ENCODE measurements around the gene GGA2.
"Not testable (repeated sequence)": the region's sequence is repeated elsewhere in the genome, so short reads cannot be mapped to it uniquely, and the experiment has no call there.

Gene GGA2

DNA sequence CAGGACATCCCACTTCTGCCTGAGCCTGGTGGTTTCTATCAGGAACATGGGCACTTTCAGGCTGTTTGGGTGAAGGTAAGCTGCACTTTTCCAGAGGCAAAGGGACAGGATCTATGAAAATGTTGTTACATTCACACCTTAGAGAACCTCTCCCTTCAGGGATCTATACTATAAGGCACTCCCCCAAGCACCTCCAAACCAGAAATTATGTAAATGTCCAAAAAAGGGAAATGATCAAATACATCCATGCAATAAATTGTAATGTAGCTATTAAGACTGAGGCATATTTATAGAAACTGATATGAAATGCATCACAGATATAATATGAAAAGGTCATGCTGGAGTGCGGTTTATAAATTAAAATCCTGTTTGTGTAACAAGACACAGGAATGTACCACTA is 34.0 kb downstream of the GGA2 start:
- DNase-seq (ENCODE audit: low read depth), result no peak

DNA sequence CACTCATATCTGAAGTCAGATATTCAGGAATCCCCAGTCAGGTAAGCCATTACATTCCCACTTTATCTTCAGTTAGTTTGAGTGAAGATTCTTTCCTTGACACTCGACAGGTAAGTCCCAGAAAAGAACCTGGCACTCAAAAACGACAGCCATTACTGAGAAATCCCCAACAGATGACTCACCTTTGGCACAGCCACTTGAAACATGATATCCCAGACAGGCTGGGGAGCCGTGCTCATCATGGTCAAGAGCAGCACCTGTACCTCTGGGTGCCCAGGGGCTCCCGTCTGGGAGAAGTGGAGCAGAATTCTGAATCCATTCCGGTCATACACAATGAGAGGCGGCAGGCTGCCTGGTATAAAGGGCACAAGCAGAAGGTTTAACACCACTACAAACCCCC is 40.5 kb downstream of the GGA2 start:
- DNase-seq (ENCODE audit: low read depth), result no peak

DNA sequence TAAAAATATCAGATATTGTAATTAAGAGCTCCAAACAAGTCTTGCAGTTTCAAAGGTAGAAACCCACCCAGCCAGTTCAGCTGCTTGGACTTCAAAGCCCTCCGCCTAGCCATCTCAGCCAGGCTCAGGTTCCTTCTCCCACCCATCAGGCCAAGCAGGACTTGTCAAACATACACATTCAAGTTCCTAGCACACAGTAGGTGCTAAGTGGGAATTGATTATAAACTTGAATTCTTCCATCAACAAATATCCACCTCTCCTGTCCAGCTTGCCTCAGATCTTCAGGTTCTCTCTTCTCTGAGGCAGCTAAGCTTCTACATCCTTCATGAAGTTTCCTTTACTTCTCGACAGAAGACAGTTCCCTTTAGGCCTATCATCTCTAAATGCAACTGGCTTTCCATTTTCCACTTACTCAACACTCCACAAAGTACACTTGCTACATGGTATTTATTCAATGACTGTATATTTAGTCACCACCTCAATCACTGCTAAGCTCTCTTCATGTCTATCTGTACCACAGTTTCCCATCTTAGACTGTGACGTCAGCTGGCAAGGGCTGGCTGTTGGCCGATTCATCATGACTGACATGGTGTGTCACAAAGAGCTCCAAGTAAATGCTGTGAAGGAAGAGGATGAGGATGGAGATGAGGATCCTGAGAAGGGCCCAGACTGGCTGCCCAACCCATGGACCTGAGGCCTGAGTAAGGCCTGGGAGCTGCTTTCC is 44.0 kb downstream of the GGA2 start:
- no peak for DNase-seq (ENCODE audit: low read depth)

DNA sequence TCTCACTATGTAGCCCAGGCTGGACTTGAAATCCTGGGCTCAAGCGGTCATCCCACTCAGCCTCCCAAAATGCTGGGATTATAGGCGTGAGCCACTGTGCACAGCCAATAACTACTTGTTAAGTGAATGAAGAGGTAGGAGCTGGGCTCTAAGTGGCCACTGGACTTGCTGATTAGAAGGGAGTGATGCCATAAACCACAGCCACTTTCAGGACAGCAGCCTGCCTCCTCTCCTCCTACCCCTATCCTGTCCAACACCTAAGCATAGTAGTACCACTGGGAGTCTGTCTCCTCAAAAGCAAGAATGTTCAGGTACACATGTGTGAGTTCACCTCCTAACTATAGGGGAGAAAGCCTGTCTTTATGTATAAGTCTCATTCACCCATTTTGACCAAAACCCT is 45.1 kb downstream of the GGA2 start:
- no peak for DNase-seq (ENCODE audit: low read depth)

DNA sequence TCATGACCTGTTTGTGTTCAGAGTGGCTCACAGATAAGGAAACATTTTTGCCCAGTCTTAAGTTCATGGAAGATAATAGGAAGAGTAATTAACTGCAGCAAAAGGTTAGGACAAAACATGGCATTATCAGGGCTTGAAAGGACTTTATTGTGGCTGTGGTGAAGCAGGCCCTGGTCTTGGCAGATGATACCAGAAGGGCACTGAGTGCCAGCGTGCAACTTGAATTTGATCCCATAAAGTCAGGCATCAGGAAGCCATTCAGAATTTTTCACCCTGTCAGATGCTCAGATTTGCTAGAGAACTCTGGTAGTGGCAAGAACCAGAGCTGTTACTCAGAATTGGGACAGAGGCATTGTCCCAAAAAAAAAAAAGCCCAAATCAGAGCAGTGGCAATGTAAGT is 46.1 kb downstream of the GGA2 start:
- no peak for DNase-seq (ENCODE audit: low read depth)

DNA sequence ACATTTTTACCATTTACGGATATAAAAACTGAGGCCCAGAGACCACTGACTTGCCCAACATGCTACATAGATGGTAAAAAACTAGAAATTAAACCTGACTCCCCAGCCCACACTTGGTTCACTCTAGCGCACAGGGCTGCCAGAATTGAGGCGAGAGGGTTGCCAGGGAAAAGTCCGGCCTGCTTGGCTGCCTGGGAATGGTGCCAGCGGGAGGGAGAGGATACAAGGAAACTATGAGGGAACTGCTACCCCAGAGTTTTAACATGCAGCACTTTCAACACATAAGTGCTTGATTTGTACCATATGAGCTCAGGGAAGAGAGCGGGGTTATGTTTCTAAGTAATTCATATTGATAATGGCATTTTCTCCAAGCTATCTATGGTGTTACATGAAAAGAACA is 47.3 kb downstream of the GGA2 start:
- DNase-seq (ENCODE audit: low read depth), result not testable (repeated sequence)

DNA sequence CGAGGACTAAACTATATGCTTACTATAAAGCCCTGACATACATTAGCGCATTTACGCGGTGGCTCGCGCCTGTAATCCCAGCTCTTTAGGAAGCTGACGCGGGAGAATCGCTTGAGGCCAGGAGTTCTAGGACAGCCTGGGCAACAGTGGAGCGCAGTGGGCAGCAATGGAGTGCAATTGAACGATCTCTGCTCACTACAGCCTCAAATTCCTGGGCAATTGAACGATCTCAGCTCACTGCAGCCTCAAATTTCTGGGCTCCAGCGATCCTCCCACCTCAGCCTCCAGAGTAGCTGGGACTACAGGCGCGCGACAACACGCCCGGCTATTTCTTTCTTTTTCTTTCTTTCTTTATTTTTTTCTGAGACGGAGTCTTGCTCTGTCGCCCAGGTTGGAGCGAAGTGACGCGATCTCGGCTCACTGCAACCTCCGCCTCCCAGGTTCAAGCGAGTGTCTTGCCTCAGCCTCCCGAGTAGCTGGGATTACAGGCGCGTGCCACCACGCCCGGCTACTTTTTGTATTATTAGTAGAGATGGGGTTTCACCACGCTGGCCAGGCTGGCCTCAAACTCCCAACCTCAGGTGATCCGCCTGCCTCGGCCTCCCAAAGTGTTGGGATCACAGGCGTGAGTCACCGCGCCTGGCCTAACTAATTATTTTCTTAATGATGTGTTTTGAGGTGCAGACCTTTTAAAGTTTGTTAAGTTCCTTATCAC is 56.8 kb downstream of the GGA2 start:
- DNase-seq (ENCODE audit: low read depth), result no peak

DNA sequence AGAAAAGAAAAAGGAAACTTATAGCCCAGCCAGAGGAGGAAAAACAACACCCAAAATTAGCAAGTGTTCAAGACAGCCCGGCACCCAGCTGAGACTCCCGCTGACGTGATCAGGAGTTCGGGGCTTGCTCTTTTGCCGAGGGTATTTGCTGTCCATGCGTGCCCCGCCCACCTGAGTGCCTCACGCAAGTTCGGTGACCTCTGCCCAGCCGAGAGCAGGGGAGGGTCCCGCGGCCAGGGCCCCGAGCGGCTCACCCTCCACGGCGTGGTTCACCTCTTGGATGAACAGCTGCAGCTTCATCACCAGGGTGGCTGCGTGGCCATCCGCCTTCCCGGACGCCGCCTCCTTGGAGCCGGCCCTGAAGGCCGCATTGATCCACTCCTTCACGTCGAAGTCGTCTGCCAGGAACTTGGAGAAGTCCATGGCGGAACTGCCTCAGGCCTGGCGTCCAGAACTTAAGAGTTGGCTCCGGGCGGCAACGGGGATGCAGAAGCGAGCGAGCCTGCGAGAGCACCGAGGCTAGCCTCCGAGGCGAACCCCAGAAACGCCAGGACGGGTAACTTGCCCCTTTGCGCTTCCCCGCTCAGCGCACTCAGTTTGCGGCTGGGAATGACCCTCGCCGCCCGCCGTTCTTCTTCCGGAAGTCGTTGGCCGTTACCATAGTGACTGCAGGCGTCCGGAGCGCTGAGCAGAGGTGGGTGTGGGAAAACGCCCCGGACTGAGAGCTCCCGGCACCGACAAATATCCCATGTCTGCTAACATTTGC is 57.5 kb downstream of the GGA2 start, which contains the start of gene COG7:
Gene COG7, minus strand, starts transcription at position 618 of the 766 bp plus-strand sequence. Its CDS starts 195 bp downstream, at position 423.
- peak; percentile 66 for DNase-seq (ENCODE audit: low read depth)

DNA sequence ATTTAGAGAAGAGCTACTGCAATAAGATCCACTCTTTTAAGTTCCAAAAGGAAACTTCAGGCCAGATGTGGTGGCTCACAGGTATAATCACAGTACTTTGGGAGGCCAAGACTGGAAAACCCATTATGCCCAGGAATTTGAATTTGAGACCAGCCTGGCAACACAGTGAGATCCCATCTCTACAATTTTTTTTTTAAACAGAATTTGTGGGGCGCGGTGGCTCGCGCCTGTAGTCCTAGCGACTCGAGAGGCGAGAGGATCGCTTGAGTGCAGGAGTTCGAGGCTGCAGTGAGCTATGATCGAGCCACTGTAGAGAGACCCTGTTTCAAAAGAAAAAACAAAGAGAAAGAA is 58.1 kb downstream of the GGA2 start:
- DNase-seq (ENCODE audit: low read depth), result no peak

DNA sequence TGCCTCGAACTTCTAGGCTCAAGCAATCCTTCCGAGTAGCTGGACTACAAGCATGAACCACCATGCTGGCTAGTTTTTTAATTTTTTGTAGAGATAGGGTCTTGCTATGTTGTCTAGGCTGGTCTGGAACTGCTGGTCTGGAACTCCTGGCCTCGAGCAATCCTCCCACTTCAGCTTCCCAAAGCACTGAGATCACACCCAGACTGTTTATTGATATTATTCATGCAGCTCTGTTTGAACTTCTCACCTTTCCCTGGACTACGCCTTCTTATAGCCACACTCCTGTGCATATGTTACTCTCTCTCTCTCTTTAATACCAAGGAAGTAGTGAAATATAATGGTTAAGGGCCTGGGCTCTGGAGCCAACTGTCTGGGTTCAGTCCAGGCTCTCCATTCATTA is 61.9 kb downstream of the GGA2 start:
- no peak for DNase-seq (ENCODE audit: low read depth)

DNA sequence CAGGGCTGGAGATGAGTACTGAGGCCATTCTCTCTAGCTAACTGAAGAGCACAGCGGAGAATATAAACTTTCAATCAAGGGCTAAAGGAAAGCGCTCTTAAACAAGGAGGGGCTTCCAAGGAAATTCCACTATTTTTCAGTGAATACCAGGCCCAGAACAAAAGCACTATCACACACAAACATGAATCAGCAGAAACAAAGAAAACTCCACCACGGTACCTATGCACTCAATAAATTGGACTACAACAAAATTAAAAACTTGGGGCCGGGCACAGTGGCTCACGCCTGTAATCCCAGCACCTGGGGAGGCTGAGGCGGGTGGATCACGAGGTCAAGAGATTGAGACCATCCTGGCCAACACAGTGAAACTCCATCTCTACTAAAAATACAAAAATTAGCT is 72.8 kb downstream of the GGA2 start:
- DNase-seq (ENCODE audit: low read depth), result not testable (repeated sequence)

DNA sequence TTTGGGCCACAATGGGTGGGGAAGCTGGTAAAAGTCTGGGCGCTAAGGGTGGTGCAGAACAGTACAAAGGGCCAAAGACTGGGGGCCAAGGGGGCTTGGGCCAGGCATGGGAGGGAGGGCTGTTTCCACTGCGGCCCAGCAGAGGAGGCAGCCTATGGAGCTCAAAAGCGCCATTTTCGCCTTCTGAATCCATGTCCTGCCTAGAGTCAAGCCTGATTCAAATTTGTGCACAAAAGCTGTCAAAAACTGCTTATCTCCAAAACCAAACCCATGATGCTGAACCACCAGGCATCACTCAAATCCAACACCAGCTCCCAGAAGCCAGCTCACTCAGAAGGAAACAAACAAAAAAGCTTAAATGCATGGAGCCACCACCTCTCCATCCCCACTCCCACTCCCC is 73.3 kb downstream of the GGA2 start:
- no peak for DNase-seq (ENCODE audit: low read depth)

DNA sequence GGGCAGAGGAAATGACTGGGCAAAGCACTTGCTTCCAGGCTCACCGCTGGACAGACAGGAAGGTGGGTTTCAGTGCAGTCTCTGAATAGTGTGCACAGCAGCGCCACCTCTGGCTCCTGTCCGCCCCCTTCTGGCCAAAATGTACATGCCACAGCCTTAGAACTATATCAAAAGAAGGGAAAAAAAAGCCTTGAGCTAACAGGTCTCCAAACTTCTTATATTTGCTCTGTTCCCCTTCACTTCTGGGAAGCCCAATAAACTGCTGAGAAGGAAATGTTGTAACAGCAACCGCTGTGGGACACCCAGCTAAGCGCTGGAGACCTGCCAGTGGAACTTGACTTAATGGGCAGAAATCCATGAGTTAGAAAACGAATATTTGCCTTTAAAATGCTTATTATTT is 74.8 kb downstream of the GGA2 start:
- peak; percentile 30 for DNase-seq (ENCODE audit: low read depth)

DNA sequence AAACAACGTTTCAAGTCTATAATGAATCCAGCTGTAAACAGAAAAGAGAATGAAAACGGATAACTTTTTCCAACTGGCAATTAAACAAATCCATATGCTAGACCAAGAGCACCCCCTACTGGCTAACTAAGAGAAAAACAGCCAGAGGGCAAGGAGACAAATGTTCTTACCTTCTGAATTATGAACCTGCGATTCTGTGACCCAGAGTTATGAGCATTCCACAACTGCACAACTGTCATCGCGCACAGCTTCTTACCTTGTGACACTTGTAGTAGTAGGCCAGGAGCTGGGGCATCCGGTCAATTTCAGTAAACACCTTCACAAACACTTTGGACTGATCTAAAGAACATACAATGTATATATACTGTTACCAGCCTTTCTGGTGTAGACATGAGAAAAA is 75.9 kb downstream of the GGA2 start:
- DNase-seq (ENCODE audit: low read depth), result no peak

DNA sequence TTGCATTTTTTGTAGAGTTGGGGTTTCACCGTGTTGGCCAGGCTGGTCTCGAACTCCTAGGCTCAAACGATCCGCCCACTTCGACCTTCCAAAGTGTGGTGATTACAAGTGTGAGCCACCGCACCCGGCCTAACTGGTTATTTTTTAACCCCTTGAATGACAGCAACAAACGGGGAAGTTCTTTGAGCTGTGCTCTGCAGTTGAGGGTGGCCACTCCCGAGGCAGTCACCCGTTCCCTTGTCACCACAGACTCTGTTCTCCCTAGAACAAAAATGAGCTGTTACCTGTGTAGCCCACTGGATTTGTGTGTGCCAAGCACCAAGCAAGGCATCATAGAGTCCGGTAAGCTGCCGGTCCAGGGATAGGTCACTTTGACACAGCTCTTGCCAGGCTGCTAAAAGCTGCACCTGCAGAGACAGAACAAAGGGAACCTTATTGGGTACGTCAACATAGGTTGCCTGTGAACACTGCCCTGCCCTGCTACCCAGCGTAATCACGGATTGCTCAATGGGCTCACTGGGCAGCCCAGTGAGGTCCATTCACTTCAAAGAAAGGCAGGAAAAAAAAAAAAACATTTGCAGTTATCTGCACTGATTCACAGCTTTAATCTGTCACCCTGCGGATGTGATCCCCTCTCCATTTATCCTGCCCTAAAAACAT is 76.9 kb downstream of the GGA2 start:
- no peak for DNase-seq (ENCODE audit: low read depth)

DNA sequence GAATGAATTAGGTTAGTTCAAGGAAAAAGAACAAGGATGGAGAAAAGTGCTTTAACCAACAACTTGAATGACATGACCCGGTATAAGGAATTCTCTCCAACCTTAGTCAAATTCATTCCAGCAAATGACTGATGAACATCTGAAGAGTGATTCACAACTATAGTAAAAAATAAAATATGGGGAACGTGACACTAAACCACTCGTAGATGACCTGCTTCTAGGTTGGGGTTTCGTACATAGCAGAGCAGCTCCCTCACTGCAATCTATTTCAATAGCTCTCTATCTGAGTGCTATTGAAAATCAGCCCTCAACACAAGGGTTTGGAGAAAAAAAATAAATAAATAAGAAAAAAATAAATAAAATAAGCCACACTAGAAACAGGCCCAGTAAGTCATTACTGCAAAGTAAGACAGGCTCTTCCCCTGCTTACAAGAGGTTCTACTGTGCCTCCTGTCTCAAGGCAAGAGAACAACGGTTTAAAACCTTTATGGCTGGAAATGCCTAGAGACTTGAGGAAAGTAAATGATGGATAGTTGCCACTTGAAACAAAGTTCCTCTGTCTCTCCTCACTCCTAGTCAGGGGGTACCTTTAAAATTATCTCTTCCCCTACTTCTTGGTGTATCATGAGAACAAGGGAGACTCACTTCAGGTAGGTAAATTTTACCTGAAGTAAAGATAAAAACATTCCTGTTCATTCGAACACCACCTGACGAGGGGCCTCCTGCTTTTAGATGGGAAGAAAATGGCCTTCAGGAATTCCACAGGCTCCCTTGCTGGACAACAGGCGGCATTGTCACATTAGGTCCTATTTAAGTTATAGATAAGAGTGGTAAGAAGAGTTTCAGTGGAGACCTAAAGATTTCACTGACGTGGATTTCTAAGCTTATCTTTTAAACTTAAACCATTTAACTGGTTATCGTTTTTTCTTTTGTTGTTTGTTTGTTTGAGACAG is 77.8 kb downstream of the GGA2 start:
- no peak for DNase-seq (ENCODE audit: low read depth)

DNA sequence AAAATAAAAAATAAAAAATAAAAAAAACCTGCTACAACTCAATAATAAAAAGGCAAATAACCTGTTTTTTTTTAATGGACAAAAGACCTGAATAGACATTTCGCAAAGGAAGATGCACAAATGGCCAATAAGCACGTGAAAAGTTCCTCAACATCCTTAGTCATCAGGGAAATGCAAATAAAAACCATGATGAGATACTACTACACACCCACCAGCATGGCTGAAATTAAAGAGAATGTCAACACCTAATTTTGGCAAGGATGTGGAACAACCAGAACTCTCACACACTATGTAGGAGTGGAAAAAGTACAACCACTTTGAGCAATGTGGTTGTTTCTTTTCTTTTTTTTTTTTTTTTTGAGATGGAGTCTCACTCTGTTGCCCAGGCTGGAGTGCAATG is 81.9 kb downstream of the GGA2 start:
- DNase-seq (ENCODE audit: low read depth), result no peak

DNA sequence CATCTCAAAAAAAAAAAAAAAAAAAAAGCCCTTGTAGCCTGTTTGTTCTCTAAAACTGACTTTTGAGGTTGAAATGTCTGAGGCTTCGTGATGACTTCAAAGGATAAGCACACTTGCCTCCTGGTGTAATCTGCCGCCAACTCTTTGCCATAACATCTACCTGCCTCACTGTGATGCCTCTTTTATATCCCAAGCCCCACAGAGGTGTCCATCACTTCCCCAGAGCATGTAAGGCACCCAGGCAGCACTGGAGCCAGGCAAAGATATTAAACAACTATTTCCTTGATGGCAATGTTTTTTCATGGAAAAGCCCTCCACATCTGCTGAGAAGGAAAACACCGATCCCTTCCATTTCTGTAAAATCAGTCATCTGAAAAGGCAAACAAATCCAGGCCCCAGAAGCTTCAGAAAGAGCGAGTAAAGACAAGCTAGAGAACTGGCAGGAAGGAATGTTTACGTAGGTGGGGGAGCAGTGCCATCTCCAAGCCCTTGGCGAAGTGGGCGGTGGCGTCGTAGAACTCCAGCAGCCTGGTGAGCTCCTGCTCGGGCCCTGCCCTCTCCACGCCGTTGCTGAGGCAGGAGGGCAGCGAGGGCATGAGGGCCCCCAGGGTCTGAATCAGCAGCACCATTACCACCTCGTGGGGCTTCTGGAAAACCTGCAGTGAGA is 85.9 kb downstream of the GGA2 start:
- no peak for DNase-seq (ENCODE audit: low read depth)

DNA sequence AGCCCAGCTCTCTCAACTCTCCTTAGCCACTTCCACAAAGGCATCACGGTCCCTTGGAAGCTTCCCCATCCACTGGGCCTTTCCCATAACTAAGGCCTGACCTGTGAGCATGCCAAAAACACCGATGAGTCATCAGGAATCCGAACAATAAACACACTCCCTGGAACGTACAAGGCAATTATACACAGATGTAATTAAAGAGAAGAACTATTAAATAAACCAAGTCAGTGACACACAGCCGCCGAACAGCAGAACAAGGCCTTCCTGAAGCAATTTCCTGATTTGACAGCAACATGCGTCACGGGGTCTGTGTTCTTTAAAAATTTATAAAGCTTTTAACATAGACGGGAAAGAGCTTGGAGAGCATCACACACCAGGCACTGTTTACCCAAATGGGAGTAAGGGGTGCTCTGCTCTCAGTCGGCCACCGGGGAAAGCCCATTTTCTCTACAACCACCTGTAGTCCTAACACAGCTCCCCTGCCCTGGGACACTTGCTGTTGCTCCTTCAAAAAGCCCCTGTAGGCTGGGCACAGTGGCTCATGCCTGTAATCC is 86.7 kb downstream of the GGA2 start:
- DNase-seq (ENCODE audit: low read depth), result no peak

DNA sequence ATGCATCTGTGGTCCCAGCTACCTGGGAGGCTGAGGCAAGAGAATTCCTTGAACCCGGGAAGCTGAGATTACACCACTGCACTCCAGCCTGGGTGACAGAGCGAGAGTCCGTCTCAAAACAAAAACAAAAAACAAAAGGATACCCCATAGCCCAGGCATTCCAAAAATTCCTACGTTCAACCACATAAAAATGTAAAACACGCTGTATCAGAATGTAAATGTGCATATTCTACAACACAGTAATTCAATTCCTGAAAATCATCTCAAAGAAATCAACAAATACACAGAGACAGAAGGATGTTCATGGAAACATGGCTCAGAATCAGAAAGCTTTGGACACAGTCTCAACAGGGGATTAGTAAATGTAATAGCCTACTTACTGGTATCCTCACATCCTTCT is 90.3 kb downstream of the GGA2 start:
- no peak for DNase-seq (ENCODE audit: low read depth)

DNA sequence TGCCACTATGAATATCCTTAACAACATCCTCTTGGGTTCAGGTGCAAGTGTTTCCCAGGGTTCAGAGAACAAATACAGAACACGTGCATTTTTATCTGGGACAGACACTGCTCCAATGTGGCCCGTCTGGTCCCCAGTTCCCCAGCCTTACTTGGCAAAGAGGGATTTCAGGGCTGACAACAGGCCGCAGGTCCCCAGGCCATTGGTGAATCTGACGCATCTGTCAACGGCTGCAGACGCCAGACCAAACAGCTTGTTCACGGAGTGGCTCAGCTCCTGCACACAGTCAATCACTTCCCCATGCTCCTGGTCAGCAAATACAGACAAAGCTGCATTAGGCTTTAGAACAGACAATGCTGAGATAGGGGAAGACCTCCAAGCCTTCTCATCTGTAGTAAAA is 93.5 kb downstream of the GGA2 start:
- DNase-seq (ENCODE audit: low read depth), result no peak

Data from stimulated activated CD8-positive, alpha-beta memory T cell treated with anti-CD3 and anti-CD28 coated beads, Interleukin-12 subunit alpha, Interleukin-12 subunit beta, amount 100 ng/mL, for 1 hour (primary cell).